Body of pancreas (tissue), 4 donors: Measurements from ENCODE around the gene ELP4. TPM values are rescaled to one million over a fixed set of nuclear protein-coding genes. Genes with fewer than 3 reads are reported as not detected.

ENCODE experiments used
- ATAC-seq: fragments of 150-250 bp; one replicate; pipeline ENCODE4 v1.9.1; 2016
- DNase-seq, 4 donors: peaks; one replicate each; pipeline ENCODE4 v3.0.0-alpha.2; 2019
- H3K27ac ChIP-seq, 4 donors: fragments of 200-600 bp; sonication (generic); 1 replicate in 3 of 4; 2 replicates in 1 of 4; pipeline versions ENCODE4 v1.5.1 to v1.6.1; 2016 to 2019; ENCODE audit warnings: mild to moderate bottlenecking in 1 of 4, mixed read lengths in 1 of 4, moderate library complexity in 1 of 4
- H3K27me3 ChIP-seq, 2 donors: fragments of 200-600 bp; sonication (generic); one replicate each; pipeline ENCODE4 v1.6.0; 2016; ENCODE audit warnings: mild to moderate bottlenecking in 1 of 2
- H3K36me3 ChIP-seq, 2 donors: fragments of 200-600 bp; sonication (generic); replicated peaks in 1 of 2; 2 replicates each; pipeline ENCODE4 v1.5.1; 2016; ENCODE audit warnings: low read depth in 2 of 2; ENCODE audit not compliant: insufficient read depth in 1 of 2
- H3K4me1 ChIP-seq: fragments of 200-600 bp; sonication (generic); one replicate; pipeline ENCODE4 v1.6.0; 2016
- H3K4me3 ChIP-seq, 2 donors: fragments of 200-600 bp; sonication (generic); 1 replicate in 1 of 2; 2 replicates in 1 of 2; pipeline ENCODE4 v1.5.1; 2016 to 2019
- H3K9me3 ChIP-seq, 3 donors: fragments of 200-600 bp; sonication (generic); 1 replicate in 2 of 3; 2 replicates in 1 of 3; pipeline ENCODE4 v1.5.1; 2016
- POLR2A ChIP-seq, 3 donors: fragments of 450-650 bp; IDR thresholded peaks; one replicate each; pipeline ENCODE4 v1.6.1; 2016; ENCODE audit warnings: antibody characterized with exemption in 3 of 3, mild to moderate bottlenecking in 2 of 3
- WGBS, 2 donors: methylation state at CpG; one replicate each; pipeline ENCODE4 v1.1.5; 2017; 5-methylcytosine and 5-hydroxymethylcytosine counted together
- intact Hi-C: fragments of 100-400 bp; cut with DNase I; formaldehyde crosslinking; loops from one replicate; pipeline ENCODE4 v1.15.1; 2023
- total RNA-seq, 2 donors: library from RNA; depleted of rRNA; stranded (reverse); fragments of >200 nt; gene quantifications; one replicate each; pipeline ENCODE4 v1.1.0, GENCODE V29; 2016
- TF ChIP-seq, protein P1 (sequence below), 7 experiments: fragments of 450-650 bp in 4 of 7; fragments of 200-600 bp in 3 of 7; sonication (generic) in 3 of 7; IDR thresholded peaks; one replicate each; pipeline ENCODE4 v1.5.1; 2016 to 2019; ENCODE audit warnings: antibody characterized with exemption in 7 of 7

ELP4 gene
- total RNA-seq, 2 donors from 2014 or later: 20.2 to 33.3 TPM

DNA sequence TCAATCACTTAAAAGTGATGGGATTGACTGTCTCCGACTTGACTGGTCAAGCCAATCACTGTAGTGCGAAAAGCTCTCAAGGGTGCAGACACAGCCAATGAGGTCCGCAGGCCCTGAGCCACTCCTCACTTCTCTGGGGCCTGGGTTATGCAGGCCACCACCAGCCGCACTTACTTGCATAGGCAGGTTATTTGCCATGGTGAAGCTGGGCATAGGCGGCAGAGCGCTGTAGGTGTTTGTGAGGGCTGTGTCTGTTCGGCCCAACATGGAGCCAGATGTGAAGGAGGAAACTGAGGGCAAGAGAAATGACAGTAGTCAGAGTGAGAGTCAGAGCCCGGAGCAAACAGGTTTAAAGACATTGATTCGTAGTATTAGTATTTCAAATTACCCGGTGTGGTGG is 283.7 kb downstream of the ELP4 start:
- H3K36me3 ChIP-seq: no peaks in the 10 kb centered on the region
- TF ChIP-seq, protein P1, sequence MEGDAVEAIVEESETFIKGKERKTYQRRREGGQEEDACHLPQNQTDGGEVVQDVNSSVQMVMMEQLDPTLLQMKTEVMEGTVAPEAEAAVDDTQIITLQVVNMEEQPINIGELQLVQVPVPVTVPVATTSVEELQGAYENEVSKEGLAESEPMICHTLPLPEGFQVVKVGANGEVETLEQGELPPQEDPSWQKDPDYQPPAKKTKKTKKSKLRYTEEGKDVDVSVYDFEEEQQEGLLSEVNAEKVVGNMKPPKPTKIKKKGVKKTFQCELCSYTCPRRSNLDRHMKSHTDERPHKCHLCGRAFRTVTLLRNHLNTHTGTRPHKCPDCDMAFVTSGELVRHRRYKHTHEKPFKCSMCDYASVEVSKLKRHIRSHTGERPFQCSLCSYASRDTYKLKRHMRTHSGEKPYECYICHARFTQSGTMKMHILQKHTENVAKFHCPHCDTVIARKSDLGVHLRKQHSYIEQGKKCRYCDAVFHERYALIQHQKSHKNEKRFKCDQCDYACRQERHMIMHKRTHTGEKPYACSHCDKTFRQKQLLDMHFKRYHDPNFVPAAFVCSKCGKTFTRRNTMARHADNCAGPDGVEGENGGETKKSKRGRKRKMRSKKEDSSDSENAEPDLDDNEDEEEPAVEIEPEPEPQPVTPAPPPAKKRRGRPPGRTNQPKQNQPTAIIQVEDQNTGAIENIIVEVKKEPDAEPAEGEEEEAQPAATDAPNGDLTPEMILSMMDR (IDR thresholded peaks at IDR 0.05): no peak
- TF ChIP-seq POLR2A (IDR thresholded peaks at IDR 0.05): no peak
- H3K4me1 ChIP-seq: peaks cover 5% of the 10 kb centered on the region
- H3K9me3 ChIP-seq: no peaks in the 10 kb centered on the region
- peaks cover 0 to 7% of the 10 kb centered on the region in 2 donors for H3K27me3 ChIP-seq
- H3K27ac ChIP-seq: no peak overlapping the region
- 82 to 92% methylated on average over 10 of the region's 10 CpGs for WGBS, 2 donors
- no peak for ATAC-seq
- no peak overlapping the region for H3K4me3 ChIP-seq
- intact Hi-C loops: no loop called here
- no peak for DNase-seq

DNA sequence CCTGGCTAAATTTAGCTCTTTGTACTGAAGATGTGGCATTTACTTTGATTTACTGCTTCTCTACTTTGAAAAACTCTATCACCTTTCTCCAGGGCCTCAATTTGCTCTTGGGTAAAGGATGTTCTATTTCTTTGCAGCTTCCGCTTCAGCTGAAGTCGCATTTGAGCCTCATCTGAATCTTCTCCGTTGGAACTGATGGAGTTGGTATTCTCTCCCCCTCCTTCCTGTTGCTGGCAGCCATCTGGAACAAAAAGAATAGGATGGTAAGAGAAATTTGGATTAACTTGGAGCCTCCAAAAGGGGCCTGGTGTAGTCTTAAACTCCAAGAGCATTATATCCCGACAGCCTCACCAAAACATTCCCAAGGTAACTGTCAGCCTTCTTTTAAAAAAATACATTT is 285.0 kb downstream of the ELP4 start:
- Histone ChIP-seq H3K27me3 (peaks cover 0 to 19% of the 10 kb centered on the region in 2 donors), H3K27ac (no peak overlapping the region), H3K9me3 (no peaks in the 10 kb centered on the region), H3K36me3 (no peaks in the 10 kb centered on the region), H3K4me3 (no peak overlapping the region), H3K4me1 (peaks cover 17% of the 10 kb centered on the region)
- TF ChIP-seq, protein P1 (IDR thresholded peaks at IDR 0.05): no peak
- TF ChIP-seq POLR2A (IDR thresholded peaks at IDR 0.05): no peak
- DNase-seq: no peak
- WGBS, 2 donors: 76 to 81% methylated on average over 4 of the region's 4 CpGs
- no peak for ATAC-seq
- intact Hi-C loops: no loop called here

DNA sequence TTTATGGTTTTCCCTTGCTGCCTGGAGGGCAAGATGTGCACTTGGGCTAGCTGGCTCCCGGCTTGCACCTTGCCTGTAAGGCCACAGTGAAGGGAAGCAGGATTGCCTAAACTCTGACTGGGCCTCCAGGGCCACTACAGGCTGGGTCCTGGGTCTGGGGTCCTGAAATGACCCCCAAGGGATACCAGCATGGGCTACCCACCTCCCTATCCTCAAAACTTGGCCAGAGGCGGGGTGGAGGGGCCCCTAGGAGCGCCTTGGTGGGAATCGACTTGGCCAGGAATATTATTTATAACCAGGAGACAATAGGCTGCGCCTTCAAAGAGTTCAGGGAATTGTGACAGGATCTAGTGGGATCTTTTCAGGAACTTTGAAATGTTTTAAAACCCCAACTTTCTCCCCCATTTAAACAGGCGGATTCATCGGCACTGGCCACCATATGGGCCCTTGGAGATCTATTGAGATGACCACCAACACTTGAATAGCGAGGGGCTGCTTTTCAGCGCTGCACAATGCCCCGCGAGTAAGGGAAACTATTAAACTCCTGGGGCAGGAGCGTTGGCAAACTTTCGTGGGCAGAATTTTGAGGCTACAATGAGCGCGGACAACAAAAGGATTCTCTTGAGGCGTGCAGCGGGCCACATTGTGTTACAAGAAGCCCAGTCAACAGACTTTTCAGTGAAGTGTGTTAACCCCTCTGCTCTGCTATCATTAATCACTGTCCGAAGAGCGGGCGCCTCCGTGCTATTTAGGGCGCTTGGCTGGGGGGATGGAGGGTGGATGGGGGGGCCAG is 286.3 kb downstream of the ELP4 start:
- no peak for ATAC-seq
- WGBS, 2 donors: 70 to 74% methylated on average over 18 to 22 of the region's 22 CpGs
- Histone ChIP-seq H3K36me3 (no peaks in the 10 kb centered on the region), H3K4me3 (no peak overlapping the region), H3K27me3 (peaks cover 0 to 28% of the 10 kb centered on the region in 2 donors), H3K27ac (no peak overlapping the region), H3K9me3 (no peaks in the 10 kb centered on the region), H3K4me1 (peaks cover 19% of the 10 kb centered on the region)
- no peak for DNase-seq
- intact Hi-C loops: no loop called here
- no peak for TF ChIP-seq POLR2A (IDR thresholded peaks at IDR 0.05)
- TF ChIP-seq, protein P1 (IDR thresholded peaks at IDR 0.05): no peak

DNA sequence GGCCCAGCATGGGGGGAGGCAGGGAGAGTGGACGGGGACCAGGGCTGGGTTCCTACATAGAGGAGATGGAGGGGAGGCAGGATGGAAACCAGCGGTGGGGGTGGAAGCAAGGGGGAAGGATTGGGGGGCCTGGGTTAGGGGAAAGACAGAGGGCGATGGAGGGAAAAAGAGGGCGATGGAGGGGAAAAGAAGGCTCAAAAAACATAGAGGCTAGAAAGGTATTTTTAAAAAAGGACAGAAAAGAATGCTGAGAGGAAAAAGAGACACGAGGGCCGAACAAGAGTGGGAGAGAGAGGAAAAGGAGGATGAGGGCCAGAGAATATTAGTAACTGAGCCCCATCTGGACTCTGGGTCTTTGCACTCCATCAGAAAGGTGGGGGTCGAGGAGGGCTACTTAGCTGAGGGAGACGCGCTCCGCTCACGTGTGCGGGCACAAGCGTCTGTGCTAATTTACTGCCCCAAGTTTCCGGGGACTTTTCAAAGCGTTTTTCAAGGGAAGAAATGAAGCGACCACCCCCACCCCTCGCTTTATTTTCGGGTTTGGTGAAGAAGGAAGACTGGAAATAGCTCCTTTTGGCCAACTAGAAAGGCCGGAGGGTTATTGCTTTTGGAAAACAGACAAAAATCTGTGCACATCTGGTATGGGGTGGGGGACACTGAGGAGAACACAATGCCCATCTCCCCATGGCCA is 287.1 kb downstream of the ELP4 start:
- H3K36me3 ChIP-seq: no peaks in the 10 kb centered on the region
- no peak overlapping the region for H3K4me3 ChIP-seq
- H3K27me3 ChIP-seq: peaks cover 0 to 28% of the 10 kb centered on the region in 2 donors
- intact Hi-C loops: no loop called here
- ATAC-seq (no peak), DNase-seq (no peak)
- TF ChIP-seq, protein P1 (IDR thresholded peaks at IDR 0.05): no peak
- no peak for TF ChIP-seq POLR2A (IDR thresholded peaks at IDR 0.05)
- H3K27ac ChIP-seq: no peak overlapping the region
- H3K4me1 ChIP-seq: peaks cover 19% of the 10 kb centered on the region
- H3K9me3 ChIP-seq: no peaks in the 10 kb centered on the region
- WGBS, 2 donors: 24 to 35% methylated on average over 19 of the region's 19 CpGs
